Stimulated activated CD8-positive, alpha-beta memory T cell treated with anti-CD3 and anti-CD28 coated beads, Interleukin-15, amount 100 ng/mL, for 4 hours (primary cell): ENCODE measurements around the gene TNKS2.
"Not testable (repeated sequence)": the region's sequence is repeated elsewhere in the genome, so short reads cannot be mapped to it uniquely, and the experiment has no call there.

Source experiments
- DNase-seq, 2 donors: peaks; one replicate each; pipeline ENCODE4 v3.0.0-alpha.2; 2020; ENCODE audit warnings: low read depth in 2 of 2

The TNKS2 gene

GRCh38 chr10:91797874-91798648 is at the start of gene TNKS2:
Gene TNKS2 (plus strand): TSS chr10:91798426. CDS start chr10:91798691, 265 bp downstream.
- peak; percentile 77 to 89 for DNase-seq

DNA sequence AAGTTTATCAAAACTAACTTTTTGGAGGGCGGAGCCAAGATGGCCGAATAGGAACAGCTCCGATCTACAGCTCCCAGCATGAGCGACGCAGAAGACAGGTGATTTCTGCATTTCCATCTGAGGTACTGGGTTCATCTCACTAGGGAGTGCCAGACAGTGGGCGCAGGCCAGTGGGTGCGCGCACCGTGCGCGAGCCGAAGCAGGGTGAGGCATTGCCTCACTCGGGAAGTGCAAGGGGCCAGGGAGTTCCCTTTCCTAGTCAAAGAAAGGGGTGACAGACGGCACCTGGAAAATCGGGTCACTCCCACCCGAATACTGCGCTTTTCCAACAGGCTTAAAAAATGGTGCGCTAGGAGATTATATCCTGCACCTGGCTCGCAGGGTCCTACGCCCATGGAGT is 48.6 kb upstream of the TNKS2 start:
- not testable (repeated sequence) for DNase-seq

- no peak for DNase-seq
Measured at GRCh38 chr10:91756286-91756685, 41.9 kb upstream of the TNKS2 start.

DNA sequence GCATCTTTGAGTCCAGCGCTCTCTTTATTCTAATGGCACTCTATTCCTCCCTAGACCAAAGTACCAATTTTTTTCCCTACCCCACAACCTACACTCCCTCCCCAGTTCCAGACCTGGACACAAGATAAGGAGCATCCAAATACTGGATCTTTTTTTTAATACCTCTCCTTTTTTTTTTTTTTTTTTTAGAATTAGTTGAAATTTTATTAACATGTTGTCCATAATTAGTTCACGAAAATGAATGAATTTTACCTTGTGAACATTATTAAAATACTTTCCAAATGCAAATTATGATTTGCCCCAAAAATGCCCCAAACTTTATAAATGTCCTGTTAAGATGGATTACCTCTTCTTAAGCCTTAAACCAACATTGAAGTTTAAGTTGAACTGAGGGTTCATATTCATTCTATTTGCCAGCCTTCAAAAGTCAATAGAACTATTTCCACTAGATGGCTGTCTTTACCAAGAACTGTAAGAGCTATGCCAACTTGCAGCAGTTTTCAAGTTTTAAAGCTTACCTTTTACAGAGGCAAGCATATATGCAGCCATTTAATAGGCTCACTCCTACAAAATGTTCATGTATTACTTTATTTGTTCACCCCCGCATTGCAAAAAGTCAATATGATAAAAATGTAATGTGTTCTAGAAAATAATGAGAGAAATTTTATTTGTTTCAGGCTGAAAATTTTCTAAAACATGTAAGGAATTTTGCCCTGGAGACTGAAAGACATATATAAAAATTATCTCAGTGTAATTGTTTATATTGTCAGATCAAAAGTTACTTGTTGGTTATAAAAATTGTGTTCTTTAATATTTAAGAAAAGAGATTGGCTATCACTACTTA is 39.7 kb upstream of the TNKS2 start:
- no peak for DNase-seq

- no peak for DNase-seq
Measured at GRCh38 chr10:91759581-91759986, 38.6 kb upstream of the TNKS2 start.

- no peak for DNase-seq
Measured at GRCh38 chr10:91761721-91762120, 36.5 kb upstream of the TNKS2 start.

DNA sequence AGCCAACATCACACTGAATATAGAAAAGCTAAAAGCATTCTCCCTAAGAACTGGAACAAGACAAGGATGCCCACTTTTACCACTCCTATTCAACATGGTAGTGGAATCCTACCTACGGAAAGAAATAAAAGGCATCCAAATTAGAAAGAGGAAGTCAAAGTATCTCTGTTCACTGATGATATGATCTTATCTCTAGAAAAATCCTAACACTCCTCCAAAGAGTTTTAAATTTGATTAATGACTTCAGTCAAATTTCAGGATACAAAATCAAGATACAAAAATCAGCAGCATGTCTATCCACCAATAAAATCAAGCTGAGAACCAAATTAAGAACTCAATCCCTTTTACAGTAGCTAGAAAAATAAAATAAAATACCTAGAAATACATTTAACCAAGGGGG is 35.3 kb upstream of the TNKS2 start:
- no peak for DNase-seq

DNA sequence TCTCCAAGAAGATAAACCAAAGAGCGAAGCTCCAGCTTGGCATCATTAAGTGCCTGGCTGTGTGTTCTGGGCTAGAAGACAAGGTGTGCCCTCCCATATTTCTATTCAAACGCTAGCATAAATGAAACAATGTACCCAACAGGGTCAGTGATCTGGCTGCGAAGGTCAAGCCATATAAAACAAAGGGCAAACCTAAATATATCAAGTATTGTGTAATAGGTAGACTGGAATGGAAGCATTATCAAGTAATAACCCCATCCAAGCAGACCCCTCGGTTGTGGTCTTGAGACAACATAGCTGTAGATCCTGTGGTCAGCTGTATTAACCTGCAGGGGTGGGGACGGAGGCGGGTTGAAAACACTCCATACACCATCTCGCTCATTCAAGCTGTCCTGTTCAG is 31.6 kb upstream of the TNKS2 start:
- DNase-seq = no peak

DNA sequence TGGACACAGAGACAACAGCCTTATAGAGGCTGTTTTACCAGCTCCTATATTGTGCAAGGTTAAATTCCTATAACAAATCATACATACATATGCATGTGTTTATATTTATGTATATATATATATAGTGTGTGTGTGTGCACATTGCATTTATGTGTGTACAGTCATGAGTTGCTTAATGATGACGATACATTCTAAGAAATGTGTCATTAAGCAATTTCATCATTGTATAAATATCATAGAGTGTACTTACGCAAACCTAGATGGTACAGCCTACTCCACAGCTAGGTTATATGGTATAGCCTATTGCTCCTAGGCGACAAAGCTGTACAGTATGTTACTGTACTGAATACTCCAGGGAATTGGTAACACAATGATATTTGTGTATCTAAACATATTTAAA is 30.1 kb upstream of the TNKS2 start:
- DNase-seq = no peak

GRCh38 chr10:91771907-91772306 is 26.3 kb upstream of the TNKS2 start:
- no peak for DNase-seq

DNA sequence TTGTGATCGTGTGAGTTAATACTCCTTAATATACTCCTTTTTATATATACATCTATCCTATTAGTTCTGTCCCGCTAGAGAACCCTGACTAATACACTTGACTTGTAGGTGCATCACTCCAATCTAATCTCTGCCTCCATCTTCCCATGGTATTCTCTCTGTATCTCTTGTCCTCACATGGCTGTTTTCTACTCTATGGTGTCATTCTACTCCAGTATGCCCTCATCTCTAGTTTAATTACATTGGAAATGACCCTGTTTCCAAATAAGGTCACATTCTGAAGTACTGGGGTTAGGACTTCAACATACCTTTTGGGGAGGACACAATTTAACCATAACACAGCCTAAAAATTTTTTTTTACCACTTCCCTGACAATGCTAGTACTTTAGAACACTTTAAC is 25.8 kb upstream of the TNKS2 start:
- DNase-seq = no peak

DNA sequence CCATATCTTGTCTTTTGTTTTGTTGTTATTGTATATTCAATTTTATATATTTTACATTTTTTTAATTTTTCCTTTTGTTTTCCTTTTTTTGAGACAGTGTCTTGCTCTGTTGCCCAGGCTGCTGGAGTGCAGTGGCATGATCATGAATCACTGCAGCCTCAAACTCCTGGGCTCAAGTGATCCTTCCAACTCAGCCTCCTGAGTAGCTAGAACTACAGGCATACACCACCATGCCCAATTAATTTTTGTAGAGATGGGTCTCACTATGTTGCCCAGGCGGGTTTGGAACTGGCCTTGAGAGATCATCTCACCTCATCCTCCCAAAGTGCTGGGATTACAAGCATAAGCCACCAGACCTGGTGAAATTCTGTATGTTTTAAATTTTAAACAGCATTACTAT is 25.4 kb upstream of the TNKS2 start:
- DNase-seq = no peak

DNA sequence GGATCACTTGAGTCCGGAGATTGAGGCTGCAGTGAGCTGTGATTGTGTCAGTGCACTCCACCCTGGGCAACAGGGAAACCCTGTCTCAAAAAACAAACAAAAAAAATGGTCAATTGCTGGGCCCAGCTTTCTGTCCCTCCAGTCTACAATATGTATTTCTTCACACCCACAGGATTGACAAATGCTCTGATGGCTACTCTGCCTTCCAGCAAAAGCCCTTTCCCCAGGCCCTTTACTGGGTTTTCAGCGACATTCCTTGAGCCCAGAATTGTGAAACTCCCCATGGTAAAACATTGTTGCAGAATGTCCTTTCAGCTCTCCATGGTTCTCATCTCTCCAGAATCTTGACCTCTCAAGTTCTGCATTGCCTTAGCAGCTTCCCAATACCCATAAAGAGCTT is 23.7 kb upstream of the TNKS2 start:
- DNase-seq = no peak

- no peak for DNase-seq
Measured at GRCh38 chr10:91775731-91776130, 22.5 kb upstream of the TNKS2 start.

- DNase-seq = no peak
Measured at GRCh38 chr10:91776266-91776665, 22.0 kb upstream of the TNKS2 start.

DNA sequence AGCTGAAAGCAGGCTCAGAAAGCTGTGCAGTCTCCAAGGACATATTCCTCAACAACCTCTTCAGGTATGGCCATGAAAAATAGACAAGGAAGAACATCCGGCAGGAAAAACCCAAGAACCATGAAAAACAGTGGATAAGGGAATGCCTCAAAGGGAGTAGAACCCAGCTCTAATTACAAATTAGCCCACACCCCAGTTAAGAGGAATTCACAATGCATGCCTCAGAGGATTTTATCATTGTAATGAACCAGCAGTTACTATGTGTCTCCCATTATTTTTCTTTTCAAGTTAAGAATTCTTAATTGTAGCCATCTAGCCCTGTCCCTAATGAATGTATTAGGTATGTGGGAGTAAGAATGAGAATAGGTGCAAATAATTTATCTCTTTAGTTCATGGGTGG is 19.7 kb upstream of the TNKS2 start:
- no peak for DNase-seq

GRCh38 chr10:91779011-91779605 is 19.1 kb upstream of the TNKS2 start:
- DNase-seq = no peak

- DNase-seq = no peak
Measured at GRCh38 chr10:91782539-91782938, 15.7 kb upstream of the TNKS2 start.

GRCh38 chr10:91785830-91786229 is 12.4 kb upstream of the TNKS2 start:
- no peak for DNase-seq

- no peak for DNase-seq
Measured at GRCh38 chr10:91787258-91787657, 11.0 kb upstream of the TNKS2 start.

GRCh38 chr10:91787810-91788209 is 10.4 kb upstream of the TNKS2 start:
- DNase-seq = no peak

- DNase-seq = no peak
Measured at GRCh38 chr10:91788527-91788926, 9.7 kb upstream of the TNKS2 start.
